Measurements from ENCODE around the gene SUMO3.

Gene SUMO3

GRCh38 chr21:44831227-44831860 is 13.5 kb upstream of the SUMO3 start:
- DNase-seq (ENCODE audit: low read depth in 2 of 3, low spot score in 1 of 3): no peak

DNA sequence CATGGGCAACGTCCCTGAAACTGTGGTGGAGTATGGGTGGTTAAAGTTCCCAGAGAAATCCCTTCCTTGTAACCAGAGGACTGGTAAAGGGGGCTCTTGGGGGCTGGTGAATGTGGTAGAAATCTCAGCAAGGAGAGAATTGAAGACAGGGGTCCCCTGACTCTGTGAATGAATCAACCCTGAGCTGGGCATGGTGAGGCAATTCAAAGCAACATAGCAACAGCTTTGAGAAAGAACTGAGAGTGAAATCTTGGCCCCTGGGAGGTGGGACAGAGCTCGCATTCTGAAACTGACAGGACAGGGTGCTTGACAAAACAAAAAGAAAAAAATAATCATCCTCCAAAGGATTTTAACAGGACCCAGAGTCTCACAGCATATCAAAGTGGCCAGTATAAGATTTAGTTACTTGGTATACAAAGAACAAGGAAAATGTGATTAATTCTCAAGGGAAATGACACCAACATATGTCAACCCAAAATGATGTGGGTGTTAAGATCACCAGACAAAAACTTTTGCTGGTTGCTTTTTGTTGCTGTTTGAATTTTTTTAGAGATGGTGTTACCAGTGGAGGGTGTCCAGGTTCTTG is 11.7 kb upstream of the SUMO3 start:
- no peak for DNase-seq (ENCODE audit: low read depth in 2 of 3, low spot score in 1 of 3)

GRCh38 chr21:44828362-44829056 is 10.6 kb upstream of the SUMO3 start:
- no peak for DNase-seq (ENCODE audit: low read depth in 2 of 3, low spot score in 1 of 3)

- DNase-seq (ENCODE audit: low read depth in 2 of 3, low spot score in 1 of 3): no peak
Measured at GRCh38 chr21:44823179-44823660, 5.4 kb upstream of the SUMO3 start.

DNA sequence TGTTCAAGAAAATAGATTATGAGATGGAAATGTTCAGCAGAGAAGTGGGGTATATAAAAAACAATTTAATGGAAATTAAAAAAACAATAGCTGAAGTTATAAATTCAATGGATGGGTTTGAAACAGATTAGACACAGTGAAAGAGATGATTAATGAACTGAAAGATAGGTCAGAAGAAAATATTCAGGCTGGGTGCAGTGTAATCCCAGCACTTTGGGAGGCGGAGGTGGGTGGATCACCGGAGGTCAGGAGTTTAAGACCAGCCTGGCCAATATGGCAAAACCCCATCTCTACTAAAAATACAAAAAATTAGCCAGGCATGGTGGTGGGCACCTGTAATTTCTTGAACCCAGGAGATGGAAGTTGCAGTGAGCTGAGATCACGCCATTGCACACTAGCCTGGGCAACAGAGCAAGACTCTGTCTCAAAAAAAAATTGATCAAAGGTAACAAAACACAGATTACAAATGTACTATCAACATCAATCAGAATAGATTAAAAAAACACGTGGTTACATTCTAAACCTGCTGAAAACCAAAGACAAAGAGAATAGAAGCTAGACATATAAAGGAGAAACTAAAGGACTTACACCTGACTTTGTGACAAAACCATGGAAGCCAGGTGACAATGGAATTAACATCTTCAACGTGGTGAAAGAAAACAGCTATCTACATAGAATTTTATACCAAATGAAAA is 4.8 kb upstream of the SUMO3 start:
- DNase-seq (ENCODE audit: low read depth in 2 of 3, low spot score in 1 of 3): no peak

DNA sequence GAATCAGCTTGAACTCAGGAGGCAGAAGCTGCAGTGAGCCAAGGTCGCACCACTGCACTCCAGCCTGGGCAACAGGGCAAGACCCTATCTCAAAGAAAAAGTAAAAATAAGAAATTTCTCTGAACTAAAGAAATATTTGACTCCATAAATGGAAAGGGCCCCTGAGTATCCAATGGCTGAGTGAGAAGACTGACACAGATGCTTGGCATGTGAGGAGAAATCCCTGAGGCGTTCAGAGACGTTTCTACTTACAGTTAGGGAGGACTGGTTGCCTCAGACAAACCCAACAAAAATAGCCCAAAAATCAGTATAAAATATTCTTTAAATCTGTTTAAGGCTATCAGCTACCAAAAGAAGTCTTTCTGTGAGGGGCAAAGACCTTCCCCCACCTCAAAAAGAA is 3.0 kb upstream of the SUMO3 start:
- no peak for DNase-seq (ENCODE audit: low read depth in 2 of 3, low spot score in 1 of 3)

- no peak for DNase-seq (ENCODE audit: low read depth in 2 of 3, low spot score in 1 of 3)
Measured at GRCh38 chr21:44819283-44820243, 1.7 kb upstream of the SUMO3 start.

- DNase-seq (ENCODE audit: low read depth in 2 of 3, low spot score in 1 of 3): no peak
Measured at GRCh38 chr21:44818640-44819011, 764 bp upstream of the SUMO3 start.

- DNase-seq (ENCODE audit: low read depth in 2 of 3, low spot score in 1 of 3): peak; percentile 87 to 91 (median 88)
Measured at GRCh38 chr21:44817506-44817880, 369 bp downstream of the SUMO3 start.

DNA sequence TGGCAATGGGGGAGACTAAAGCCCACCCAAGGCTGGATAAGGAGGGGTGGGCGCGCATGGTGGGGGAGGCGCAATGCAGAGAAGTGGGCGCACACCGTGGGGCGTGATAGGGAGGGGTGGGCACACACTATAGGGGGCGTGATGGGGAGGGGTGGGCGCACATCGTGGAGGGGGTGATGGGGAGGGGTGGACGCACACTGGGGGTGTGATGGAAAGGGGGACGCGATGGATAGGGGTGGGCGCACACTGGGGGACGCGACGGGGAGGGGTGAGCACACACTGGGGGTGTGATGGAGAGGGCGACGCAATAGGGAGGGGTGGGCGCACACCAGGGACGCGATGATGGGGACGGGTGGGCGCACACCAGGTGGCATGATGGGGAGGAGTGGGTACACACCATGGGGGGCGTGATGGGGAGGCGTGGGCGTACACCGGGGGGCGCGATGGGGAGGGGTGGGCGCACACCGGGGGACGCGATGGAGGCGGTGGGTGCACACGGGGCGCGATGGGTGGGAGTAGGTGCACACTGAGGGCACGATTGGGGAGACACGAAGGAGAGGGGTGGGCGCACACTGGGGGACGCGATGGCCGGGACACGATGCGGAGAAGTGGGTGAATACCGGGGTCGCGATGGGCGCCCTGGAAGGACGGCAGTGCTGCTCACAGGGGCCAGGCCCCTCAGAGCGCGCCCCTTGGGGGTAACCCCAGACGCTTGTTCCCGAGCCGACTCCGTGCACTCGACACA is 929 bp downstream of the SUMO3 start:
- DNase-seq (ENCODE audit: low read depth in 2 of 3, low spot score in 1 of 3): no peak

DNA sequence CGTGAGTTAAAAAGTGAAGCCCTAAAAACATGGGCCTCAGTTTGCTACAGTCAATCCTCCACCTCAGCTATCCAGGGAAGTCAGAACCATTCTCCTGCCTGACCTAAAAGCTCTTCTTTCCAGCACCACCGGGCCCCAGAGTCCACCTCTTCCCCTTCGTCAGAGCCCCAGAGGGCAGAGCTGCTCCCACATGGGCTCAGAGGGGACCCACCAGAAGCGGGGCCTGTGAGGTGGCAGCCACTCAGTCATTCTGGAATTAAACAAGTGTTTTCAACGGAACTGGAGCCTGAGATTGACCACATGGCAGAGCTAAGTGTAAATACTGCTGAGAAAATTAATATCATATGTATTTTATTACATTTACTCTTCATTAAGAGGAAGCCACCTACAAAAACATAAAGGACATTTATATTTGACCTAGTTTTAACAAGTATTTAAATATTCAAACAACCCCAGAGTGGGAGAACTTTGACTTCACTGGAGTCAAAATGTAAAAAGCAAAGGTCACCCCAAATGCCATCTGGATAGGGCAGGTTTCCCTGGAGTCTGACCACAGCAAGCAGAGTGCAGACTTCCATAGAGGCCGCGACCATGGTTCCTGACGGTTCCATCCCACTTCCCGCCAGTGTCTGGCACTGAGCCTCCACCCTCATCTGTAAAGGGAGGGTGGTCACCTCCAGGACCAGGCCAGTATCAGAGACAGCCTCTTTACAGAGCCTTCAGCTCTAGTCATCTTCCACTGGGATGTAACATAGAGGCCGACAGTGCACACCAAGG is 1.8 kb downstream of the SUMO3 start:
- no peak for DNase-seq (ENCODE audit: low read depth in 2 of 3, low spot score in 1 of 3)

DNA sequence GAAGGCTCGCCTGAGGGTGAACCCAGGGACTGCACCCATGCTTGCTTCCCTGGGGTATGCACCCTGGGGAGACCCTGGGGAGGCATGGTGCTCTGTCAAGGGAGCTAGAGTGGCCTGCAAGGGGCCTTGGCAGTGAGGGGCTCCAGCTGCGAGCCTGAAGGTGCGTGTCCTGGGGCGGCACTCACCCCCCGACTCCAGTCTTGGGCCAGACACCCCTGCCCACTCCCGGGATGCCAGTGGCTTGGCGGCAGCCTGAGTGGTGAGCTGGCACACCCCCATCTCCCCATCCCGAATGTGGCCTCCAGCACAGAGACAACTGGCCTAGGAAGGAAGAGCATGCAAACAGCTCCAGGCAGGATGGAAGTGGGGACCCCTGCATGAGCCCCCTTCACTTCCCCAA is 2.6 kb downstream of the SUMO3 start:
- DNase-seq (ENCODE audit: low read depth in 2 of 3, low spot score in 1 of 3): no peak

DNA sequence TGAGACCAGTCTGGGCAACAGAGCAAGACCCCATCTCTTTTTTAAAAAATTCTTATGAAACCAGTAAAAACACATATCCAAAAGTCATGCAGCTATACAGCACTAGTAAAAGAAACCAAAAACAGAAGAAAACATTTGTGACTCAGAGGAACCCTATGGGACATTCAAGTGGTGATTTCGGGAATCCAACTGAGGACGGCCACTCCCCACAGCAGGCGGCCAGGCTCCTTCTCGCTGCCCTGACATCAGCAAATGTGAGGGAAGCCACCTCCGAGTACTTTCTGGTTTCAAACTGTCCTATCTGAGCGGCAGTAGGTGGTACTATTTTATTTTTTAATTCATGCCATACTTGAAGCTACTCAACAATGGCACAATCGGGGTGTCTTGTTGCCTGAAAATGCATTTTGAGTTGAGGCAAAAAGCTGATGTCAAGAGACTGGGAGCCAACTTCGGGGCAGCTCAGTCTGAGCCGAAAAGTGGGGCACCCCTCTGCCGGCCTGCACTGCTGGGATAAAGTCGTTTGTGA is 3.3 kb downstream of the SUMO3 start:
- DNase-seq (ENCODE audit: low read depth in 2 of 3, low spot score in 1 of 3): no peak

DNA sequence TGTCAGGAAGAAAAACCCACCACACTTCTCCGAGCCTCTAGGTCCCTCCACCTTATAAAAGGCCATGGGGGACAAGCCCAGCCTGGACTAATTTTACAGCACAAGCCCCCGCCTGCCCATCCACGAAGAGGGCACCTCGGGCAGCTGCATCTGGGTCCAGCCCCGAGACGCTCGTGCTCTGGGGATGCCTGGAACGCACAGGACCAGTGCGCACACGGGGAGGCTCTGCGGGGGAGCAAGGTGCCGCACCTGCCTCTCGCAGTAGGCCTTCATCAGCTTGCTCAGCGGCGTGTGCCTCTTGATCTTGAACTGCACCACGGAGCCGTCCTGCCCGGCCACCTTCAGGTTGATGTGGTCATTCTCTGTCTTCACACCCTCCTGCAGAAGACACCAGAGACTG is 4.1 kb downstream of the SUMO3 start:
- no peak for DNase-seq (ENCODE audit: low read depth in 2 of 3, low spot score in 1 of 3)

- DNase-seq (ENCODE audit: low read depth in 2 of 3, low spot score in 1 of 3): no peak
Measured at GRCh38 chr21:44813149-44813548, 4.7 kb downstream of the SUMO3 start.

DNA sequence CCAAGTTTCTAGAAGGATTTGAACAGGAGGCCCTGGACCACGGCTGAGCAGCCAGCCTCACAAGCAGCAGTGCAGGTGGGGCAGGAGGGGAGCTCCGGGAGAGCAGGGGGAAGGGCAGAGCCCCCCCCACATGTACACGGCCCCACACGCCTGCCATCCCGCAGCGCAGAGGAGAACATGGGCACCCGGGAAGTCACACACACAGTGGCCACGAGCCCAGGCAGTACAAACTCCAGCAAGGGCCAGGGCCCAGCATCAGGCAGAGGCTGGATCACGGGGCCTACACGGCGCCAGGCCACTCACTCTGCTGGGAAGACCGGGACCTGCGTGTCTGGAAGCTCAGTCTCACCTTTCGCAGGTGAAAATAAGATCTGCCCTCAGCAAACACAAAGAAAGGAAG is 5.2 kb downstream of the SUMO3 start:
- no peak for DNase-seq (ENCODE audit: low read depth in 2 of 3, low spot score in 1 of 3)

DNA sequence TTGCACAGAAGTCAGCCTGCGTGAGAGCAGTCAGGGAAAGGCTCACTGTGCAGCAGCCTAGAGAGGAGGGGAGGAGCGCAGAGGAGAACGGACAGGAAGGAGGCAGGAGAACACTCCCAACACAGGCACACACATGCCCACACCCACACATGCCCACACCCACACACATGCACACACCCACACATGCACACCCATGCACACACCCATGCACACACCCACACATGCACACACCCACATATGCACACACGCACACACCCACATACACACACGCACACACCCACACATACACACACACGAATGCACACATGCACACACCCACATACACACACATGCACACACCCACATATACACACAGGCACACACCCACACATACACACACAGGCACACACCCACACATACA is 7.1 kb downstream of the SUMO3 start:
- DNase-seq (ENCODE audit: low read depth in 2 of 3, low spot score in 1 of 3): no peak

DNA sequence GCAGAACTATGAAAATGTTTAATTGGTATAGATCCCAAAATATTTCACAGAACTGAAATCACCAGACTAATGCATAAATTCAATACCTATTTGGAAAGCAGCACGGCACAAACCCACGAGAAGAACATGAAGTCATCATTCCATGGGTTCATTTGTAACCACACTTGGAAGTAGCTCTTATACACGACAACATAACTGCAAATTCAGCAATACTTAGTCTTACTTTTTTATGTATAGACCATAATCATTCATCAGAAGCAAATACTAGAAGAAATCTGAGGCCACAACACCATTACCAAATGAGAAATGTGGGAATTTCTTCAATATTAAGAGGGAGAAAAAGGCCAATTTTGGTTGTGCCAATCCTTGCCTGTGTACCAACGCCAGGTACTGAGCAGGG is 12.0 kb downstream of the SUMO3 start:
- no peak for DNase-seq (ENCODE audit: low read depth in 2 of 3, low spot score in 1 of 3)

GRCh38 chr21:44805226-44805625 is 12.6 kb downstream of the SUMO3 start:
- DNase-seq (ENCODE audit: low read depth in 2 of 3, low spot score in 1 of 3): no peak

Measured in stimulated activated CD4-positive, alpha-beta T cell treated with anti-CD3 and anti-CD28 coated beads, Interleukin-12 subunit alpha, Interleukin-12 subunit beta, amount 100 ng/mL, for 48 hours (primary cell).